ENCODE results near the gene MIF. TPM values are rescaled to one million over a fixed set of nuclear protein-coding genes. Genes with fewer than 3 reads are reported as not detected.
A peak's percentile ranks its signal among the peaks of the same experiment; 100 is the strongest.
"Not testable (repeated sequence)": the region's sequence is repeated elsewhere in the genome, so short reads cannot be mapped to it uniquely, and the experiment has no call there.

The MIF gene
- total RNA-seq, 4 donors from 2014 or later, result 160 to 481 (median 281) TPM

GRCh38 chr22:23862103-23862502 lies 32.1 kb upstream of the MIF start:
- TF ChIP-seq CTCF (IDR thresholded peaks at IDR 0.05) (peak in 4 of 5 experiments; percentile 14 to 26 (median 17)), EP300 (IDR thresholded peaks at IDR 0.05) (no peak)
- Histone ChIP-seq H3K4me3 (no peak overlapping the region), H3K9me3 (no peaks in the 10 kb centered on the region), H3K27ac (no peak overlapping the region), H3K27me3 (no peaks in the 10 kb centered on the region), H3K4me1 (peaks cover 0 to 17% (median 0%) of the 10 kb centered on the region in 4 donors), H3K36me3 (peaks cover 0 to 32% (median 0%) of the 10 kb centered on the region in 3 donors)
- 81 to 85% methylated on average over 3 of the region's 3 CpGs for WGBS, 2 donors
- DNase-seq (ENCODE audit: low spot score in 2 of 2), result no peak

DNA sequence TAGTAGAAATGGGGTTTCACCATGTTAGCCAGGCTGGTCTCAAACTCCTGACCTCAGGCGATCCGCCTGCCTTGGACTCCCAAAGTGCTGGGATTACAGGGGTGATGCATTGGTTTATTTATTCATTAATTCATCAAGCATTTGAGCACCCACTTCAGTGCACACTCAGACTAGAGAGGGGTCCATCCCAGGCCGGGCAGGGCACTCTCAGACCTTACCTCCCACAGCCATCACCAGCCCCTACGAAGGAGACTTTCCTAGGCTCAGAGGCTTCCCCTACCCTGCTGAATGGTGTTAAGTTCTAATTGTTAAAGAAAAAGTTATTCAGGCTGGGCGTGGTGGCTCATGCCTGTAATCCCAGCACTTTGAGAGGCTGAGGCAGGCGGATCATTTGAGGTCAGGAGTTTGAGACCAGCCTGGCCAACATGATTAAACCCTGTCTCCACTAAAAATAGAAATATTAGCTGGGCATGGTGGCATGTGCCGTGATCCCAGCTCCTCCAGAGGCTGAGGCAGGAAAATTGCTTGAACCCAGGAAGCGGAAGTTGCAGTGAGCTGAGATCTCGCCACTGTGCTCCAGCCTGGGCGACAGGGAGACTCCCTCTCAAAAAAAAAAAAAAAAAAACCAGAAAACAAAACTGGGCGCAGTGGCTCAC lies 29.6 kb upstream of the MIF start:
- H3K27me3 ChIP-seq; DNase-seq (ENCODE audit: low spot score in 2 of 2); H3K9me3 ChIP-seq; H3K4me3 ChIP-seq; H3K4me1 ChIP-seq; H3K27ac ChIP-seq: not testable (repeated sequence)
- H3K36me3 ChIP-seq, result peaks cover 0 to 58% (median 10%) of the 10 kb centered on the region in 3 donors
- WGBS, 2 donors, result 70 to 93% methylated on average over 11 of the region's 11 CpGs

GRCh38 chr22:23868580-23868979 lies 25.6 kb upstream of the MIF start:
- TF ChIP-seq EP300 (IDR thresholded peaks at IDR 0.05) (no peak), CTCF (IDR thresholded peaks at IDR 0.05) (no peak), POLR2A (IDR thresholded peaks at IDR 0.05) (no peak)
- Histone ChIP-seq H3K27ac (no peak overlapping the region), H3K4me3 (no peak overlapping the region), H3K9me3 (no peaks in the 10 kb centered on the region), H3K27me3 (no peaks in the 10 kb centered on the region), H3K4me1 (no peaks in the 10 kb centered on the region), H3K36me3 (peaks cover 0 to 69% (median 10%) of the 10 kb centered on the region in 3 donors)
- 83 to 93% methylated on average over 4 of the region's 4 CpGs for WGBS, 2 donors
- no peak for DNase-seq (ENCODE audit: low spot score in 2 of 2)

DNA sequence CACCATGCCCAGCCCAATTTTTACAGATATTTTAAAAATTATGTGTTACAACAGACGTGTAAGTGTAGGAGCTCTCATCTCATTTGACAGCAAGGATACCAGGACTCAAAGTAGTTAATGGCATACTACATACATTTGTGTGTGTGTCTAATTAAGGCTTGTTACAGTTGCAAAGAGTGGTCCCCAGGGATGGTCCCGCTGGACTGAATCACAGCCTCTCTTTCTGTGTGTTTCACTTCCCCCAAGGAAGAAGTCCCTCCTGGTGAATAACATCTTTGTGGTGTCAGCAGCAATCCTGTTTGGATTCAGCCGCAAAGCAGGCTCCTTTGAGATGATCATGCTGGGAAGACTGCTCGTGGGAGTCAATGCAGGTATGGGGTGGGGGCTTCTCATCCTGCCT lies 19.3 kb upstream of the MIF start:
- WGBS, 2 donors, result 73% methylated on average over 4 of the region's 4 CpGs
- no peak overlapping the region for H3K27ac ChIP-seq
- H3K4me1 ChIP-seq, result no peaks in the 10 kb centered on the region
- H3K27me3 ChIP-seq, result no peaks in the 10 kb centered on the region
- H3K9me3 ChIP-seq, result no peaks in the 10 kb centered on the region
- H3K36me3 ChIP-seq, result peaks cover 0 to 58% (median 0%) of the 10 kb centered on the region in 3 donors
- no peak for DNase-seq (ENCODE audit: low spot score in 2 of 2)
- TF ChIP-seq POLR2A (IDR thresholded peaks at IDR 0.05) (no peak), CTCF (IDR thresholded peaks at IDR 0.05) (no peak), EP300 (IDR thresholded peaks at IDR 0.05) (no peak)
- no peak overlapping the region for H3K4me3 ChIP-seq

DNA sequence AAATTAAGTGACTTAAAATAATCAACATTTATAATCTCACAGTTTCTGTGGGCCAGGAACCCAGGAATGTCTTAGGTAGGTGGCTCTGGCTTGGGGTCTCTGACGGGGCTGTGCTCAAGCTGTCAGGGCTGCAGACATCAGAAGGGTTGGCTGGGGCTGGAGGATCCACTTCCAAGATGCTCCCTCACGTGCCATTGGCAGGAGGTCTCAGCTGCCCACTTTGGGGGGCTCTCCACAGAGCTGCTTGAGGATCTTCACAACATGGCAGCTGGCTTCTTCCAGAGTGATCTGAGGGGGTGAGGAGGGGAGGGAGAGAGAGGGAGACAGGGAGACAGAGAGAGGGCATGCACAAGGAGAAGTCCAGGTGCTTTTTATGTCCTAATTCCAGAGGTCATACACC lies 18.4 kb upstream of the MIF start:
- 88 to 100% methylated on average over 1 to 2 of the region's 2 CpGs for WGBS, 2 donors
- Histone ChIP-seq H3K9me3 (no peaks in the 10 kb centered on the region), H3K27me3 (no peaks in the 10 kb centered on the region), H3K4me3 (no peak overlapping the region), H3K27ac (no peak overlapping the region), H3K36me3 (peaks cover 0 to 48% (median 0%) of the 10 kb centered on the region in 3 donors), H3K4me1 (no peaks in the 10 kb centered on the region)
- TF ChIP-seq POLR2A (IDR thresholded peaks at IDR 0.05) (no peak), CTCF (IDR thresholded peaks at IDR 0.05) (no peak), EP300 (IDR thresholded peaks at IDR 0.05) (no peak)
- no peak for DNase-seq (ENCODE audit: low spot score in 2 of 2)
